Measurements from ENCODE around the gene ZC3H18.
"Not testable (repeated sequence)": the region's sequence is repeated elsewhere in the genome, so short reads cannot be mapped to it uniquely, and the experiment has no call there.

ZC3H18 gene

GRCh38 chr16:88605186-88606147 lies 35.3 kb downstream of the ZC3H18 start:
- no peak for ATAC-seq

GRCh38 chr16:88606148-88606757 lies 36.0 kb downstream of the ZC3H18 start:
- DNase-seq (no peak), ATAC-seq (no peak)

More at GRCh38 chr16:88605186-88606147, 35.3 kb downstream of the ZC3H18 start:
- no peak for DNase-seq

- no peak for ATAC-seq
- no peak for DNase-seq
Measured at GRCh38 chr16:88608076-88608475, 37.9 kb downstream of the ZC3H18 start.

GRCh38 chr16:88609426-88609825 lies 39.2 kb downstream of the ZC3H18 start:
- DNase-seq, ATAC-seq: not testable (repeated sequence)

- no peak for ATAC-seq
- no peak for DNase-seq
Measured at GRCh38 chr16:88610080-88610479, 39.9 kb downstream of the ZC3H18 start.

GRCh38 chr16:88610909-88611812 lies 41.0 kb downstream of the ZC3H18 start:
- no peak for ATAC-seq

GRCh38 chr16:88613293-88613692 lies 43.1 kb downstream of the ZC3H18 start:
- ATAC-seq (no peak), DNase-seq (no peak)

More at GRCh38 chr16:88610909-88611812, 41.0 kb downstream of the ZC3H18 start:
- no peak for DNase-seq

GRCh38 chr16:88613911-88614817 lies 44.0 kb downstream of the ZC3H18 start:
- DNase-seq (no peak), ATAC-seq (no peak)

GRCh38 chr16:88614818-88615580 lies 44.8 kb downstream of the ZC3H18 start:
- DNase-seq, result no peak
- no peak for ATAC-seq

- ATAC-seq (no peak), DNase-seq (no peak)
Measured at GRCh38 chr16:88616320-88616719, 46.1 kb downstream of the ZC3H18 start.

- DNase-seq (no peak), ATAC-seq (no peak)
Measured at GRCh38 chr16:88616736-88617135, 46.5 kb downstream of the ZC3H18 start.

GRCh38 chr16:88617268-88618031 lies 47.2 kb downstream of the ZC3H18 start:
- ATAC-seq, result no peak

GRCh38 chr16:88618182-88618955 lies 48.2 kb downstream of the ZC3H18 start:
- ATAC-seq (no peak), DNase-seq (no peak)

More at GRCh38 chr16:88617268-88618031, 47.2 kb downstream of the ZC3H18 start:
- no peak for DNase-seq

GRCh38 chr16:88618956-88619667 lies 48.9 kb downstream of the ZC3H18 start:
- no peak for DNase-seq
- ATAC-seq, result no peak

GRCh38 chr16:88619859-88620815 lies 49.9 kb downstream of the ZC3H18 start:
- DNase-seq (peak; percentile 42), ATAC-seq (peak; percentile 76)

GRCh38 chr16:88622125-88622524 lies 51.9 kb downstream of the ZC3H18 start:
- no peak for DNase-seq
- ATAC-seq, result no peak

GRCh38 chr16:88622866-88623265 lies 52.7 kb downstream of the ZC3H18 start:
- no peak for ATAC-seq
- DNase-seq, result no peak
